GM23338 (cell line): ENCODE data around the gene GNG12. TPM values are rescaled to one million over a fixed set of nuclear protein-coding genes. Genes with fewer than 3 reads are reported as not detected.

Experiments used
- ATAC-seq: fragments of 200-7000 bp; cut with Tn5 transposase; 3 replicates; pipeline ENCODE4 v1.9.1; 2020
- DNase-seq: peaks from one replicate; pipeline ENCODE4 v3.0.0-alpha.2; 2015; ENCODE audit warnings: low spot score
- H2AFZ ChIP-seq: fragments of 200-600 bp; sonication (generic); 2 replicates; pipeline ENCODE4 v1.8.0; 2016; ENCODE audit warnings: antibody characterized with exemption, mild to moderate bottlenecking, moderate library complexity
- H3F3A ChIP-seq: fragments of 200-600 bp; sonication (generic); replicated peaks from 2 replicates; pipeline ENCODE4 v1.8.0; 2017; ENCODE audit warnings: antibody characterized with exemption, mixed run types, low read depth
- H3K27ac ChIP-seq: fragments of 200-600 bp; sonication (generic); 2 replicates; pipeline ENCODE4 v1.6.1; 2016; ENCODE audit warnings: low read depth
- H3K27me3 ChIP-seq: fragments of 200-600 bp; sonication (generic); 2 replicates; pipeline ENCODE4 v1.8.0; 2016; ENCODE audit warnings: mild to moderate bottlenecking, mixed run types, moderate library complexity; ENCODE audit not compliant: insufficient read depth
- H3K36me3 ChIP-seq: fragments of 200-600 bp; sonication (generic); 2 replicates; pipeline ENCODE4 v1.8.0; 2016; ENCODE audit warnings: mild to moderate bottlenecking; ENCODE audit not compliant: insufficient read depth
- H3K4me1 ChIP-seq: fragments of 200-600 bp; sonication (generic); 2 replicates; pipeline ENCODE4 v1.8.0; 2016; ENCODE audit warnings: mild to moderate bottlenecking, moderate library complexity; ENCODE audit not compliant: insufficient read depth
- H3K4me2 ChIP-seq: fragments of 200-600 bp; sonication (generic); 2 replicates; pipeline ENCODE4 v1.7.1; 2017; ENCODE audit warnings: mixed run types
- H3K4me3 ChIP-seq: fragments of 200-600 bp; sonication (generic); 2 replicates; pipeline ENCODE4 v1.6.1; 2016; ENCODE audit warnings: mixed run types
- H3K79me2 ChIP-seq: fragments of 200-600 bp; sonication (generic); replicated peaks from 2 replicates; pipeline ENCODE4 v1.8.0; 2017; ENCODE audit warnings: mild to moderate bottlenecking; ENCODE audit not compliant: insufficient read depth
- H3K9me2 ChIP-seq: fragments of 200-600 bp; sonication (generic); 2 replicates; pipeline ENCODE4 v1.8.0; 2017; ENCODE audit not compliant: insufficient read depth
- H4K20me1 ChIP-seq: fragments of 200-600 bp; sonication (generic); replicated peaks from 2 replicates; pipeline ENCODE4 v1.8.0; 2017; ENCODE audit warnings: mild to moderate bottlenecking; ENCODE audit not compliant: insufficient read depth
- H3K27ac Mint-ChIP-seq: 2 replicates; pipeline ENCODE4 v1.8.0; 2020; ENCODE audit warnings: inconsistent platforms, mild to moderate bottlenecking, moderate library complexity, mixed read lengths
- H3K27me3 Mint-ChIP-seq: 3 replicates; pipeline ENCODE4 v1.8.0; 2022; ENCODE audit warnings: low read depth, mild to moderate bottlenecking, moderate library complexity, mixed read lengths, inconsistent platforms; ENCODE audit not compliant: insufficient read depth, poor library complexity
- H3K36me3 Mint-ChIP-seq: 3 replicates; pipeline ENCODE4 v1.8.0; 2021; ENCODE audit warnings: low read depth, mild to moderate bottlenecking, inconsistent platforms, moderate library complexity, mixed read lengths
- H3K4me1 Mint-ChIP-seq: 3 replicates; pipeline ENCODE4 v1.8.0; 2020; ENCODE audit warnings: mild to moderate bottlenecking, inconsistent platforms, mixed read lengths
- H3K4me3 Mint-ChIP-seq: 3 replicates; pipeline ENCODE4 v1.8.0; 2021; ENCODE audit warnings: moderate library complexity, mild to moderate bottlenecking, inconsistent platforms, mixed read lengths
- H3K9me3 Mint-ChIP-seq: 3 replicates; pipeline ENCODE4 v1.8.0; 2020; ENCODE audit warnings: moderate library complexity, mild to moderate bottlenecking, inconsistent platforms, mixed read lengths
- CREB1 ChIP-seq: fragments of 250-450 bp; sonication (Bioruptor Pico); IDR thresholded peaks from 2 replicates; pipeline ENCODE4 v1.5.0; 2020; ENCODE audit warnings: low read depth, mild to moderate bottlenecking, moderate library complexity
- EZH2 ChIP-seq: fragments of 200-600 bp; sonication (generic); IDR thresholded peaks from one replicate; pipeline ENCODE4 v1.8.0; 2017; ENCODE audit warnings: antibody characterized with exemption, mild to moderate bottlenecking, low read depth; ENCODE audit not compliant: unreplicated experiment
- JUNB ChIP-seq: IDR thresholded peaks from one replicate; pipeline ENCODE4 v1.6.1; 2016; ENCODE audit warnings: antibody characterized with exemption; ENCODE audit not compliant: unreplicated experiment
- POLR2AphosphoS5 ChIP-seq: IDR thresholded peaks from 2 replicates; pipeline ENCODE4 v1.6.1; 2016; ENCODE audit warnings: antibody characterized with exemption, low read depth
- ZNF331 ChIP-seq: fragments of 250-450 bp; sonication (Bioruptor Pico); IDR thresholded peaks from 2 replicates; pipeline ENCODE4 v1.5.0; 2020; ENCODE audit warnings: low read depth, mild to moderate bottlenecking, moderate library complexity
- polyA plus RNA-seq: library from polyadenylated mRNA; unstranded; fragments of >200 nt; fragmentation: Nextera tagmentation; extraction: Ambion mirVana; gene quantifications from 2 replicates; pipeline ENCODE4 v1.2.1, GENCODE V29; 2016
- total RNA-seq: library from RNA; depleted of rRNA; stranded (reverse); fragments of >200 nt; shearing (Covaris generic); gene quantifications from 2 replicates; pipeline ENCODE4 v1.2.3, GENCODE V29; 2014
- TF ChIP-seq, protein P1 (sequence below): IDR thresholded peaks from one replicate; pipeline ENCODE4 v1.6.1; 2018; ENCODE audit warnings: antibody characterized with exemption; ENCODE audit not compliant: unreplicated experiment
- TF ChIP-seq, protein P2 (sequence below): IDR thresholded peaks from 2 replicates; pipeline ENCODE4 v1.6.1; 2016; ENCODE audit warnings: antibody characterized with exemption
- TF ChIP-seq, protein P3 (sequence below), 2 experiments: fragments of 200-600 bp in 1 of 2; sonication (generic) in 1 of 2; conservative IDR thresholded peaks; 2 replicates each; pipeline versions ENCODE4 v1.5.1 to v1.6.1; 2016 to 2017; ENCODE audit warnings: antibody characterized with exemption in 2 of 2, low read depth in 2 of 2, mild to moderate bottlenecking in 2 of 2, moderate library complexity in 1 of 2

The GNG12 gene
- total and polyA plus RNA-seq, 2 experiments from 2014 or later: 13.4 to 33.0 TPM

DNA sequence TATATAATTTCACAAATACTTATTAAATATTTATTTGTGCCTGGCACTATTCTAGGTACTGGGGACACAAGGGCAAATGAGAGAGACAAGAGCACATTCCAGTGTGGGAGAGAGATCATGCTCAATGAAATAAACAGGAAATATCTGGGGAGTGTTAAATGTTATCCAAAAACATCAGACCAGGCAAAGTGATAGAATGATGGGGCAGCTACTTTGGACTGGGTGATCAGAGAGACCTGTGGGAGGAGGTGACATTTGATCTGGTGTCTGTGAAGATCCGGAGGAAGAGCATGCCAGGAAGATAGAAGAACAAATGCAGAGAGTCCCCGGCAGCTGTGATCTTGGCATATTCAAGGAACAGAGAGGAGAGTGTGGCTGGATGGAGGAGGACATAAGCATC is 27.5 kb upstream of the GNG12 start (continued):
- TF ChIP-seq, protein P1, sequence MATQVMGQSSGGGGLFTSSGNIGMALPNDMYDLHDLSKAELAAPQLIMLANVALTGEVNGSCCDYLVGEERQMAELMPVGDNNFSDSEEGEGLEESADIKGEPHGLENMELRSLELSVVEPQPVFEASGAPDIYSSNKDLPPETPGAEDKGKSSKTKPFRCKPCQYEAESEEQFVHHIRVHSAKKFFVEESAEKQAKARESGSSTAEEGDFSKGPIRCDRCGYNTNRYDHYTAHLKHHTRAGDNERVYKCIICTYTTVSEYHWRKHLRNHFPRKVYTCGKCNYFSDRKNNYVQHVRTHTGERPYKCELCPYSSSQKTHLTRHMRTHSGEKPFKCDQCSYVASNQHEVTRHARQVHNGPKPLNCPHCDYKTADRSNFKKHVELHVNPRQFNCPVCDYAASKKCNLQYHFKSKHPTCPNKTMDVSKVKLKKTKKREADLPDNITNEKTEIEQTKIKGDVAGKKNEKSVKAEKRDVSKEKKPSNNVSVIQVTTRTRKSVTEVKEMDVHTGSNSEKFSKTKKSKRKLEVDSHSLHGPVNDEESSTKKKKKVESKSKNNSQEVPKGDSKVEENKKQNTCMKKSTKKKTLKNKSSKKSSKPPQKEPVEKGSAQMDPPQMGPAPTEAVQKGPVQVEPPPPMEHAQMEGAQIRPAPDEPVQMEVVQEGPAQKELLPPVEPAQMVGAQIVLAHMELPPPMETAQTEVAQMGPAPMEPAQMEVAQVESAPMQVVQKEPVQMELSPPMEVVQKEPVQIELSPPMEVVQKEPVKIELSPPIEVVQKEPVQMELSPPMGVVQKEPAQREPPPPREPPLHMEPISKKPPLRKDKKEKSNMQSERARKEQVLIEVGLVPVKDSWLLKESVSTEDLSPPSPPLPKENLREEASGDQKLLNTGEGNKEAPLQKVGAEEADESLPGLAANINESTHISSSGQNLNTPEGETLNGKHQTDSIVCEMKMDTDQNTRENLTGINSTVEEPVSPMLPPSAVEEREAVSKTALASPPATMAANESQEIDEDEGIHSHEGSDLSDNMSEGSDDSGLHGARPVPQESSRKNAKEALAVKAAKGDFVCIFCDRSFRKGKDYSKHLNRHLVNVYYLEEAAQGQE: no peak
- TF ChIP-seq, protein P2, sequence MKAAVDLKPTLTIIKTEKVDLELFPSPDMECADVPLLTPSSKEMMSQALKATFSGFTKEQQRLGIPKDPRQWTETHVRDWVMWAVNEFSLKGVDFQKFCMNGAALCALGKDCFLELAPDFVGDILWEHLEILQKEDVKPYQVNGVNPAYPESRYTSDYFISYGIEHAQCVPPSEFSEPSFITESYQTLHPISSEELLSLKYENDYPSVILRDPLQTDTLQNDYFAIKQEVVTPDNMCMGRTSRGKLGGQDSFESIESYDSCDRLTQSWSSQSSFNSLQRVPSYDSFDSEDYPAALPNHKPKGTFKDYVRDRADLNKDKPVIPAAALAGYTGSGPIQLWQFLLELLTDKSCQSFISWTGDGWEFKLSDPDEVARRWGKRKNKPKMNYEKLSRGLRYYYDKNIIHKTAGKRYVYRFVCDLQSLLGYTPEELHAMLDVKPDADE: no peak
- TF ChIP-seq JUNB: no peak
- TF ChIP-seq, protein P3, sequence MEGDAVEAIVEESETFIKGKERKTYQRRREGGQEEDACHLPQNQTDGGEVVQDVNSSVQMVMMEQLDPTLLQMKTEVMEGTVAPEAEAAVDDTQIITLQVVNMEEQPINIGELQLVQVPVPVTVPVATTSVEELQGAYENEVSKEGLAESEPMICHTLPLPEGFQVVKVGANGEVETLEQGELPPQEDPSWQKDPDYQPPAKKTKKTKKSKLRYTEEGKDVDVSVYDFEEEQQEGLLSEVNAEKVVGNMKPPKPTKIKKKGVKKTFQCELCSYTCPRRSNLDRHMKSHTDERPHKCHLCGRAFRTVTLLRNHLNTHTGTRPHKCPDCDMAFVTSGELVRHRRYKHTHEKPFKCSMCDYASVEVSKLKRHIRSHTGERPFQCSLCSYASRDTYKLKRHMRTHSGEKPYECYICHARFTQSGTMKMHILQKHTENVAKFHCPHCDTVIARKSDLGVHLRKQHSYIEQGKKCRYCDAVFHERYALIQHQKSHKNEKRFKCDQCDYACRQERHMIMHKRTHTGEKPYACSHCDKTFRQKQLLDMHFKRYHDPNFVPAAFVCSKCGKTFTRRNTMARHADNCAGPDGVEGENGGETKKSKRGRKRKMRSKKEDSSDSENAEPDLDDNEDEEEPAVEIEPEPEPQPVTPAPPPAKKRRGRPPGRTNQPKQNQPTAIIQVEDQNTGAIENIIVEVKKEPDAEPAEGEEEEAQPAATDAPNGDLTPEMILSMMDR (conservative IDR thresholded peaks at IDR 0.05; ENCODE audit: low read depth in 2 of 2): no peak
- TF ChIP-seq EZH2: no peak
- no peak for TF ChIP-seq POLR2AphosphoS5
- no peak for TF ChIP-seq ZNF331
- TF ChIP-seq CREB1 (CRISPR knock-in tag): no peak

DNA sequence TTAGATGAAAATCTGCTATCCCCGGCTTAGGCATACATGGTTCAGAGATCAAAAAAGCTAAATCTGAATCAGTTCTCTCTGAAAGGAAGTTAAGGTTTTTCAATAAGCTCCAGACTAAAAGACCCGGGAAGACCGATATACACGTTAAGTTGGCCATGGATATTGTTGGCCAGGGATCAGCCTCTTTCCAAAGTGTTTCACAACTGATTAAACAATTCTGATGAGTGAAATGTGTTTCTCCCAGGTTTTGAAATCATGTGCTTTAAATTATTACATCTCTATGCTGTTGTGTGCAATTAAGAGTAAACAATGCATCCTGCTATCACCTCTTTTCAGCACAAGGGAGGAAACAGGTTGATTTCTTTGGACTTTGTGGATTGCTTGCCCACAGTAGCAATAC is 23.7 kb upstream of the GNG12 start:
- no peak overlapping the region for H3K4me3 Mint-ChIP-seq

More for the DNA sequence above, 23.7 kb upstream of the GNG12 start:
- no peaks in the 10 kb centered on the region for H3K4me1 ChIP-seq
- H4K20me1 ChIP-seq: no peaks in the 10 kb centered on the region
- no peaks in the 10 kb centered on the region for H3F3A ChIP-seq
- Mint-ChIP-seq H3K27me3 (no peaks in the 10 kb centered on the region), H3K27ac (no peak overlapping the region), H3K36me3 (no peaks in the 10 kb centered on the region), H3K9me3 (no peaks in the 10 kb centered on the region), H3K4me1 (peaks cover 4% of the 10 kb centered on the region; the same call in 1 of the 3 replicates)
- H2AFZ ChIP-seq: no peak overlapping the region
- no peaks in the 10 kb centered on the region for H3K9me2 ChIP-seq
- no peak for DNase-seq
- no peaks in the 10 kb centered on the region for H3K27me3 ChIP-seq
- no peak overlapping the region for H3K4me2 ChIP-seq
- H3K4me3 ChIP-seq: no peak overlapping the region
- no peak for ATAC-seq
- no peak overlapping the region for H3K27ac ChIP-seq
- no peak for TF ChIP-seq ZNF331
- no peaks in the 10 kb centered on the region for H3K79me2 ChIP-seq
- H3K36me3 ChIP-seq: no peaks in the 10 kb centered on the region
